K562 (cell line): ENCODE results near the gene KCNK7. TPM values are rescaled to one million over a fixed set of nuclear protein-coding genes. Genes with fewer than 3 reads are reported as not detected.

Experiments
- FIP1L1 ChIP-seq: fragments of 200-400 bp; formaldehyde crosslinking; IDR thresholded peaks from 2 replicates; pipeline ENCODE4 v1.6.1; 2018; ENCODE audit warnings: mild to moderate bottlenecking, low read depth, low read length; ENCODE audit not compliant: poor library complexity, severe bottlenecking
- HIVEP1 ChIP-seq: fragments of 250-450 bp; sonication (Bioruptor Pico); IDR thresholded peaks from 2 replicates; pipeline ENCODE4 v1.4.0; 2020; ENCODE audit warnings: mild to moderate bottlenecking
- ILF3 ChIP-seq: fragments of 450-650 bp; IDR thresholded peaks from 2 replicates; pipeline ENCODE4 v1.6.1; 2018; ENCODE audit warnings: antibody characterized with exemption, mild to moderate bottlenecking, moderate library complexity, borderline replicate concordance
- LEF1 ChIP-seq: fragments of 450-650 bp; IDR thresholded peaks from 2 replicates; pipeline ENCODE4 v1.6.1; 2016; ENCODE audit warnings: mild to moderate bottlenecking
- NFIX ChIP-seq: fragments of 250-450 bp; sonication (Bioruptor Pico); IDR thresholded peaks from 2 replicates; pipeline ENCODE4 v1.4.0; 2020; ENCODE audit warnings: low read depth, mild to moderate bottlenecking, moderate library complexity
- NR2C2 ChIP-seq, 2 experiments: fragments of 200-800 bp in 1 of 2; sonication (Bioruptor generic) in 1 of 2; sonication (generic) in 1 of 2; formaldehyde crosslinking in 1 of 2; IDR thresholded peaks; 2 replicates each; pipeline versions ENCODE4 v1.6.1 to v1.8.0; 2016 to 2022; ENCODE audit warnings: mild to moderate bottlenecking in 1 of 2, missing compliant biosample characterization in 1 of 2, missing genetic modification characterization in 1 of 2, missing genetic modification reagents in 1 of 2
- RBM15 ChIP-seq: fragments of 200-400 bp; formaldehyde crosslinking; IDR thresholded peaks from 2 replicates; pipeline ENCODE4 v1.6.1; 2018; ENCODE audit warnings: mild to moderate bottlenecking, low read length, moderate library complexity; ENCODE audit not compliant: insufficient read depth
- SMARCA4 ChIP-seq: fragments of 450-650 bp; IDR thresholded peaks from 2 replicates; pipeline ENCODE4 v1.6.1; 2016
- SMARCE1 ChIP-seq: fragments of 450-650 bp; IDR thresholded peaks from 2 replicates; pipeline ENCODE4 v1.7.1; 2016; ENCODE audit warnings: mild to moderate bottlenecking
- TFAM ChIP-seq: fragments of 250-450 bp; sonication (Bioruptor Pico); conservative IDR thresholded peaks from 2 replicates; pipeline ENCODE4 v1.5.0; 2021; ENCODE audit warnings: mild to moderate bottlenecking, moderate library complexity
- USF1 ChIP-seq: sonication (generic); formaldehyde crosslinking; IDR thresholded peaks from 2 replicates; pipeline ENCODE4 v1.9.0; 2022; ENCODE audit warnings: mild to moderate bottlenecking, missing genetic modification reagents
- XRCC5 ChIP-seq: fragments of 200-400 bp; formaldehyde crosslinking; IDR thresholded peaks from 2 replicates; pipeline ENCODE4 v1.6.1; 2017; ENCODE audit warnings: low read depth, mild to moderate bottlenecking, low read length
- ZBED1 ChIP-seq: IDR thresholded peaks from 2 replicates; pipeline ENCODE4 v1.6.1; 2014
- ZFP1 ChIP-seq: fragments of 450-650 bp; formaldehyde crosslinking; IDR thresholded peaks from 2 replicates; pipeline ENCODE4 v1.4.0; 2020; ENCODE audit warnings: mild to moderate bottlenecking, mixed read lengths
- ZFX ChIP-seq: sonication (generic); formaldehyde crosslinking; IDR thresholded peaks from 2 replicates; pipeline ENCODE4 v1.8.0; 2022; ENCODE audit warnings: mild to moderate bottlenecking, missing genetic modification reagents, moderate library complexity
- ZNF197 ChIP-seq: fragments of 200-800 bp; sonication (Bioruptor generic); IDR thresholded peaks from 2 replicates; pipeline ENCODE4 v1.6.1; 2016; ENCODE audit warnings: low read depth, missing genetic modification characterization, missing compliant biosample characterization
- ZNF444 ChIP-seq: fragments of 250-450 bp; sonication (Bioruptor Pico); IDR thresholded peaks from 2 replicates; pipeline ENCODE4 v1.4.0; 2020; ENCODE audit warnings: mild to moderate bottlenecking, moderate library complexity
- ZNF764 ChIP-seq: fragments of 250-450 bp; sonication (Bioruptor Pico); IDR thresholded peaks from 2 replicates; pipeline ENCODE4 v1.4.0; 2020; ENCODE audit warnings: low read depth, mild to moderate bottlenecking, moderate library complexity
- polyA plus RNA-seq, 8 experiments: library from polyadenylated mRNA; depleted of rRNA in 4 of 8; stranded (reverse) in 5 of 8; unstranded in 3 of 8; fragments of >200 nt; fragmentation: Nextera tagmentation in 2 of 8; fragmentation: Illumina TruSeq in 1 of 8; extraction: Ambion mirVana in 2 of 8; extraction: Trizol in 1 of 8; gene quantifications; 2 replicates each; pipeline versions ENCODE4 v1.2.1 to v1.2.3, GENCODE V29; 2011 to 2014; ENCODE audit warnings: inconsistent platforms in 1 of 8, missing spikeins in 1 of 8
- total RNA-seq, 7 experiments: library from RNA; depleted of rRNA in 6 of 7; stranded (reverse); fragments of >200 nt in 6 of 7; fragmentation: Illumina TruSeq in 2 of 7; extraction: Trizol in 2 of 7; gene quantifications; 2 replicates each; pipeline versions ENCODE4 v1.2.1 to v1.2.3, GENCODE V29; 2011 to 2021; ENCODE audit warnings: low replicate concordance in 1 of 7
- TF ChIP-seq, protein P1 (sequence below): sonication (generic); formaldehyde crosslinking; IDR thresholded peaks from 2 replicates; pipeline ENCODE4 v1.8.0; 2022; ENCODE audit warnings: mild to moderate bottlenecking, missing genetic modification reagents

KCNK7 gene
- total and polyA plus RNA-seq, 9 of the 15 experiments (the other 6 are each of a cell fraction or from before 2014, with no cell fraction given): 0.07 to 0.40 TPM; not detected in 7

- TF ChIP-seq, protein P1, sequence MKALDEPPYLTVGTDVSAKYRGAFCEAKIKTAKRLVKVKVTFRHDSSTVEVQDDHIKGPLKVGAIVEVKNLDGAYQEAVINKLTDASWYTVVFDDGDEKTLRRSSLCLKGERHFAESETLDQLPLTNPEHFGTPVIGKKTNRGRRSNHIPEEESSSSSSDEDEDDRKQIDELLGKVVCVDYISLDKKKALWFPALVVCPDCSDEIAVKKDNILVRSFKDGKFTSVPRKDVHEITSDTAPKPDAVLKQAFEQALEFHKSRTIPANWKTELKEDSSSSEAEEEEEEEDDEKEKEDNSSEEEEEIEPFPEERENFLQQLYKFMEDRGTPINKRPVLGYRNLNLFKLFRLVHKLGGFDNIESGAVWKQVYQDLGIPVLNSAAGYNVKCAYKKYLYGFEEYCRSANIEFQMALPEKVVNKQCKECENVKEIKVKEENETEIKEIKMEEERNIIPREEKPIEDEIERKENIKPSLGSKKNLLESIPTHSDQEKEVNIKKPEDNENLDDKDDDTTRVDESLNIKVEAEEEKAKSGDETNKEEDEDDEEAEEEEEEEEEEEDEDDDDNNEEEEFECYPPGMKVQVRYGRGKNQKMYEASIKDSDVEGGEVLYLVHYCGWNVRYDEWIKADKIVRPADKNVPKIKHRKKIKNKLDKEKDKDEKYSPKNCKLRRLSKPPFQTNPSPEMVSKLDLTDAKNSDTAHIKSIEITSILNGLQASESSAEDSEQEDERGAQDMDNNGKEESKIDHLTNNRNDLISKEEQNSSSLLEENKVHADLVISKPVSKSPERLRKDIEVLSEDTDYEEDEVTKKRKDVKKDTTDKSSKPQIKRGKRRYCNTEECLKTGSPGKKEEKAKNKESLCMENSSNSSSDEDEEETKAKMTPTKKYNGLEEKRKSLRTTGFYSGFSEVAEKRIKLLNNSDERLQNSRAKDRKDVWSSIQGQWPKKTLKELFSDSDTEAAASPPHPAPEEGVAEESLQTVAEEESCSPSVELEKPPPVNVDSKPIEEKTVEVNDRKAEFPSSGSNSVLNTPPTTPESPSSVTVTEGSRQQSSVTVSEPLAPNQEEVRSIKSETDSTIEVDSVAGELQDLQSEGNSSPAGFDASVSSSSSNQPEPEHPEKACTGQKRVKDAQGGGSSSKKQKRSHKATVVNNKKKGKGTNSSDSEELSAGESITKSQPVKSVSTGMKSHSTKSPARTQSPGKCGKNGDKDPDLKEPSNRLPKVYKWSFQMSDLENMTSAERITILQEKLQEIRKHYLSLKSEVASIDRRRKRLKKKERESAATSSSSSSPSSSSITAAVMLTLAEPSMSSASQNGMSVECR (CRISPR knock-in tag): no peak; the same call in 1 of the 2 replicates
- TF ChIP-seq USF1 (CRISPR knock-in tag): 0 out of 2 replicates have a peak, but pooled peaks have one; percentile 6
- TF ChIP-seq HIVEP1 (CRISPR knock-in tag): no peak
- TF ChIP-seq ZNF444 (CRISPR knock-in tag): no peak
- no peak for TF ChIP-seq ZNF764 (CRISPR knock-in tag)
- TF ChIP-seq LEF1: 0 out of 2 replicates have a peak, but pooled peaks have one; percentile 51
- TF ChIP-seq SMARCA4: peak; percentile 81
- no peak for TF ChIP-seq RBM15
- TF ChIP-seq ZFP1 (CRISPR knock-in tag): no peak
- TF ChIP-seq ILF3: no peak
- TF ChIP-seq FIP1L1: no peak
- TF ChIP-seq ZFX: no peak; the same call in 1 of the 2 replicates
- TF ChIP-seq ZBED1: peak; percentile 38; the same call in 1 of the 2 replicates
- no peak for TF ChIP-seq TFAM (CRISPR knock-in tag)
- no peak for TF ChIP-seq XRCC5
- 0 out of 2 replicates have a peak, but pooled peaks have one; percentile 7 for TF ChIP-seq NR2C2 (CRISPR knock-in tag; IDR thresholded peaks at IDR 0.05)
- TF ChIP-seq NR2C2 (tag; IDR thresholded peaks at IDR 0.05): no peak
- TF ChIP-seq SMARCE1: peak; percentile 48; the same call in 1 of the 2 replicates
- TF ChIP-seq NFIX (CRISPR knock-in tag): no peak
- 0 out of 2 replicates have a peak, but pooled peaks have one; percentile 36 for TF ChIP-seq ZNF197 (CRISPR knock-in tag)
Observed at GRCh38 chr11:65574811-65575567, 20.6 kb downstream of the KCNK7 start (continued).
